ENCODE measurements around the gene NR2E1. TPM values are rescaled to one million over a fixed set of nuclear protein-coding genes. Genes with fewer than 3 reads are reported as not detected.

NR2E1 gene
- polyA plus RNA-seq, 1 experiment, result not detected

- CTCF ChIA-PET, result interaction anchor here (0.7 kb wide), 1 partner anchor 368 kb away, joined by 3 read pairs; no protein-coding TSS in a partner anchor
- peaks cover 49% of the 10 kb centered on the region for H3K27me3 ChIP-seq (ENCODE audit: control insufficient read depth, insufficient read depth, low read length)
- TF ChIP-seq CTCF (IDR thresholded peaks at IDR 0.05; ENCODE audit: insufficient read depth, low read depth, low read length), result no peak
- no peak for DNase-seq (ENCODE audit: low read depth)
- POLR2A ChIA-PET, result no interaction called here
- H3K36me3 ChIP-seq (ENCODE audit: control insufficient read depth, insufficient read depth, low read length), result no peaks in the 10 kb centered on the region
- no peak overlapping the region for H3K4me3 ChIP-seq (ENCODE audit: low read depth, low read length)
Measured at GRCh38 chr6:108123946-108124345, 41.9 kb upstream of the NR2E1 start.

GRCh38 chr6:108127056-108127455, 38.8 kb upstream of the NR2E1 start:
- H3K4me3 ChIP-seq (ENCODE audit: low read depth, low read length), result no peak overlapping the region
- H3K36me3 ChIP-seq (ENCODE audit: control insufficient read depth, insufficient read depth, low read length), result no peaks in the 10 kb centered on the region
- CTCF ChIA-PET, result interaction anchor here (1.3 kb wide), 1 partner anchor 365 kb away, joined by 5 read pairs; no protein-coding TSS in a partner anchor
- POLR2A ChIA-PET, result no interaction called here
- H3K27me3 ChIP-seq (ENCODE audit: control insufficient read depth, insufficient read depth, low read length), result peaks cover 26% of the 10 kb centered on the region
- no peak for TF ChIP-seq CTCF (IDR thresholded peaks at IDR 0.05; ENCODE audit: insufficient read depth, low read depth, low read length)
- DNase-seq (ENCODE audit: low read depth), result no peak

- CTCF ChIA-PET, result no interaction called here
- Histone ChIP-seq H3K36me3 (ENCODE audit: control insufficient read depth, insufficient read depth, low read length) (no peaks in the 10 kb centered on the region), H3K4me3 (ENCODE audit: low read depth, low read length) (no peak overlapping the region), H3K27me3 (ENCODE audit: control insufficient read depth, insufficient read depth, low read length) (peaks cover 26% of the 10 kb centered on the region)
- DNase-seq (ENCODE audit: low read depth), result peak; percentile 17
- POLR2A ChIA-PET, result no interaction called here
- no peak for TF ChIP-seq CTCF (IDR thresholded peaks at IDR 0.05; ENCODE audit: insufficient read depth, low read depth, low read length)
Measured at GRCh38 chr6:108127826-108128225, 38.0 kb upstream of the NR2E1 start.

- no peaks in the 10 kb centered on the region for H3K36me3 ChIP-seq (ENCODE audit: control insufficient read depth, insufficient read depth, low read length)
- H3K4me3 ChIP-seq (ENCODE audit: low read depth, low read length), result no peak overlapping the region
- DNase-seq (ENCODE audit: low read depth), result no peak
- peaks cover 13% of the 10 kb centered on the region for H3K27me3 ChIP-seq (ENCODE audit: control insufficient read depth, insufficient read depth, low read length)
- CTCF ChIA-PET, result no interaction called here
- no peak for TF ChIP-seq CTCF (IDR thresholded peaks at IDR 0.05; ENCODE audit: insufficient read depth, low read depth, low read length)
- POLR2A ChIA-PET, result interaction anchor here (0.6 kb wide), 1 partner anchor 20 kb away, joined by 7 read pairs; no protein-coding TSS in a partner anchor
Measured at GRCh38 chr6:108130262-108130661, 35.6 kb upstream of the NR2E1 start.

GRCh38 chr6:108132863-108133262, 33.0 kb upstream of the NR2E1 start:
- TF ChIP-seq CTCF (IDR thresholded peaks at IDR 0.05; ENCODE audit: insufficient read depth, low read depth, low read length), result no peak
- H3K27me3 ChIP-seq (ENCODE audit: control insufficient read depth, insufficient read depth, low read length), result peaks cover 9% of the 10 kb centered on the region
- H3K36me3 ChIP-seq (ENCODE audit: control insufficient read depth, insufficient read depth, low read length), result no peaks in the 10 kb centered on the region
- CTCF ChIA-PET, result interaction anchor here (0.8 kb wide), 1 partner anchor 11 kb away, joined by 4 read pairs; no protein-coding TSS in a partner anchor
- no peak overlapping the region for H3K4me3 ChIP-seq (ENCODE audit: low read depth, low read length)
- DNase-seq (ENCODE audit: low read depth), result no peak
- POLR2A ChIA-PET, result no interaction called here
